Measurements from ENCODE around the gene FKBP5. TPM values are rescaled to one million over a fixed set of nuclear protein-coding genes. Genes with fewer than 3 reads are reported as not detected.
A peak's percentile ranks its signal among the peaks of the same experiment; 100 is the strongest.

Gene FKBP5
- total and polyA plus RNA-seq, 12 donors, result 20.3 to 199 (median 48.6) TPM

GRCh38 chr6:35602133-35602946 lies 86.4 kb downstream of the FKBP5 start:
- Histone ChIP-seq H3K36me3 (peaks cover 0 to 17% (median 0%) of the 10 kb centered on the region in 9 donors), H3K27ac (peak overlapping the region; percentile 84 to 96 (median 91)), H3K9me3 (no peaks in the 10 kb centered on the region), H3K4me1 (peaks cover 14 to 86% (median 46%) of the 10 kb centered on the region in 9 donors), H3K4me3 (peak overlapping the region in 7 of 10 donors; percentile 8 to 41 (median 29)), H3K27me3 (no peaks in the 10 kb centered on the region)
- intact Hi-C loops (cut with DNase I), result loop anchor here in 5 of 10 donors (1.0 to 10.0 kb wide), 7 partner anchors 18 to 134 kb away; partner anchors contain the start of gene FKBP5 (in 4 of the 5)
- no peak for TF ChIP-seq CTCF (IDR thresholded peaks at IDR 0.05)
- no peak for DNase-seq
- ATAC-seq, result peak; percentile 54 to 89 (median 82)
- 20 to 34% methylated on average over 6 of the region's 6 CpGs for WGBS, 2 donors

GRCh38 chr6:35601331-35602132 lies 87.2 kb downstream of the FKBP5 start:
- 3 to 8% methylated on average over 8 of the region's 8 CpGs for WGBS, 2 donors
- Histone ChIP-seq H3K4me3 (peak overlapping the region in 7 of 10 donors; percentile 2 to 41 (median 29)), H3K27ac (peak overlapping the region; percentile 84 to 96 (median 91)), H3K4me1 (peaks cover 14 to 94% (median 46%) of the 10 kb centered on the region in 9 donors), H3K27me3 (no peaks in the 10 kb centered on the region), H3K9me3 (no peaks in the 10 kb centered on the region), H3K36me3 (peaks cover 0 to 19% (median 0%) of the 10 kb centered on the region in 9 donors)
- DNase-seq (peak in 1 of 2 donors; percentile 25), ATAC-seq (peak; percentile 72 to 92 (median 88))
- intact Hi-C loops (cut with DNase I), result loop anchor here in 5 of 10 donors (1.0 to 10.0 kb wide), 8 partner anchors 17 to 135 kb away; partner anchors contain the start of gene FKBP5 (in 4 of the 5)
- no peak for TF ChIP-seq CTCF (IDR thresholded peaks at IDR 0.05)

- Histone ChIP-seq H3K4me1 (peaks cover 14 to 98% (median 46%) of the 10 kb centered on the region in 9 donors), H3K27ac (peak overlapping the region; percentile 84 to 96 (median 91)), H3K36me3 (peaks cover 0 to 25% (median 4%) of the 10 kb centered on the region in 9 donors), H3K9me3 (no peaks in the 10 kb centered on the region), H3K27me3 (no peaks in the 10 kb centered on the region), H3K4me3 (peak overlapping the region in 6 of 10 donors; percentile 24 to 41 (median 32))
- DNase-seq (no peak), ATAC-seq (no peak)
- intact Hi-C loops (cut with DNase I), result loop anchor here in 5 of 10 donors (2.0 to 10.0 kb wide), 4 partner anchors 84 to 132 kb away; partner anchors contain the start of gene FKBP5 (in 4 of the 5)
- 14% methylated on average over 1 of the region's 1 CpG for whole genome bisulfite sequencing, 2 donors
- no peak for TF ChIP-seq CTCF (IDR thresholded peaks at IDR 0.05)
Measured at GRCh38 chr6:35600659-35601125, 88.0 kb downstream of the FKBP5 start.

Data from heart right ventricle (tissue), 16 donors.